Hepatocyte (in vitro differentiated cells): ENCODE measurements around the gene SNCAIP. TPM values are rescaled to one million over a fixed set of nuclear protein-coding genes. Genes with fewer than 3 reads are reported as not detected.

Source experiments
- DNase-seq: peaks from one replicate; pipeline ENCODE4 v3.0.0-alpha.2; 2016; ENCODE audit warnings: low spot score
- H2AFZ ChIP-seq: fragments of 200-600 bp; sonication (generic); 2 replicates; pipeline ENCODE4 v1.6.0; 2016; ENCODE audit warnings: antibody characterized with exemption, mild to moderate bottlenecking
- H3K27ac ChIP-seq: fragments of 200-600 bp; sonication (generic); 2 replicates; pipeline ENCODE4 v1.5.1; 2016; ENCODE audit warnings: mild to moderate bottlenecking
- H3K27me3 ChIP-seq: fragments of 200-600 bp; sonication (generic); 2 replicates; pipeline ENCODE4 v1.6.1; 2016
- H3K36me3 ChIP-seq: fragments of 200-600 bp; sonication (generic); replicated peaks from 2 replicates; pipeline ENCODE4 v1.5.1; 2016; ENCODE audit warnings: low read depth; ENCODE audit not compliant: insufficient read depth
- H3K4me1 ChIP-seq: fragments of 200-600 bp; sonication (generic); 2 replicates; pipeline ENCODE4 v1.5.1; 2016; ENCODE audit warnings: mild to moderate bottlenecking, moderate library complexity; ENCODE audit not compliant: insufficient read depth
- H3K4me2 ChIP-seq: fragments of 200-600 bp; sonication (generic); 2 replicates; pipeline ENCODE4 v1.6.0; 2016
- H3K4me3 ChIP-seq: fragments of 200-600 bp; sonication (generic); 2 replicates; pipeline ENCODE4 v1.5.1; 2016; ENCODE audit warnings: mild to moderate bottlenecking
- H3K79me2 ChIP-seq: fragments of 200-600 bp; sonication (generic); 2 replicates; pipeline ENCODE4 v1.6.0; 2017; ENCODE audit warnings: mild to moderate bottlenecking
- H3K9me2 ChIP-seq: fragments of 200-600 bp; sonication (generic); replicated peaks from 2 replicates; pipeline ENCODE4 v1.6.0; 2017; ENCODE audit warnings: mild to moderate bottlenecking; ENCODE audit not compliant: insufficient read depth
- H3K9me3 ChIP-seq: fragments of 200-600 bp; sonication (generic); 2 replicates; pipeline ENCODE4 v1.5.1; 2016; ENCODE audit warnings: low read depth, mild to moderate bottlenecking
- H4K20me1 ChIP-seq: fragments of 200-600 bp; sonication (generic); 2 replicates; pipeline ENCODE4 v1.6.0; 2016; ENCODE audit warnings: mild to moderate bottlenecking; ENCODE audit not compliant: insufficient read depth, poor library complexity, severe bottlenecking
- EZH2 ChIP-seq: fragments of 200-600 bp; sonication (generic); IDR thresholded peaks from 2 replicates; pipeline ENCODE4 v1.6.1; 2016; ENCODE audit warnings: antibody characterized with exemption, mild to moderate bottlenecking, borderline replicate concordance
- EZH2phosphoT487 ChIP-seq: fragments of 200-600 bp; sonication (generic); IDR thresholded peaks from one replicate; pipeline ENCODE4 v1.6.1; 2018; ENCODE audit warnings: antibody characterized with exemption, mild to moderate bottlenecking, low read depth, moderate library complexity; ENCODE audit not compliant: unreplicated experiment, severe bottlenecking
- WGBS: methylation state at CpG from one replicate; pipeline ENCODE4 v1.1.6; 2016; ENCODE audit warnings: low lambda C conversion rate; ENCODE audit errors: missing lambda C conversion rate; 5-methylcytosine and 5-hydroxymethylcytosine counted together
- polyA plus RNA-seq: library from polyadenylated mRNA; unstranded; fragments of >200 nt; fragmentation: Nextera tagmentation; extraction: Ambion mirVana; gene quantifications from 2 replicates; pipeline ENCODE4 v1.2.1, GENCODE V29; 2016
- total RNA-seq: library from RNA; depleted of rRNA; stranded (reverse); fragments of >200 nt; gene quantifications from 2 replicates; pipeline ENCODE4 v1.2.3, GENCODE V29; 2014
- TF ChIP-seq, protein P1 (sequence below): fragments of 200-600 bp; sonication (generic); IDR thresholded peaks from 2 replicates; pipeline ENCODE4 v1.5.1; 2016; ENCODE audit warnings: antibody characterized with exemption, mild to moderate bottlenecking; ENCODE audit not compliant: poor library complexity

SNCAIP gene
- total and polyA plus RNA-seq, 2 experiments from 2014 or later, result 7.1 to 19.1 TPM

DNA sequence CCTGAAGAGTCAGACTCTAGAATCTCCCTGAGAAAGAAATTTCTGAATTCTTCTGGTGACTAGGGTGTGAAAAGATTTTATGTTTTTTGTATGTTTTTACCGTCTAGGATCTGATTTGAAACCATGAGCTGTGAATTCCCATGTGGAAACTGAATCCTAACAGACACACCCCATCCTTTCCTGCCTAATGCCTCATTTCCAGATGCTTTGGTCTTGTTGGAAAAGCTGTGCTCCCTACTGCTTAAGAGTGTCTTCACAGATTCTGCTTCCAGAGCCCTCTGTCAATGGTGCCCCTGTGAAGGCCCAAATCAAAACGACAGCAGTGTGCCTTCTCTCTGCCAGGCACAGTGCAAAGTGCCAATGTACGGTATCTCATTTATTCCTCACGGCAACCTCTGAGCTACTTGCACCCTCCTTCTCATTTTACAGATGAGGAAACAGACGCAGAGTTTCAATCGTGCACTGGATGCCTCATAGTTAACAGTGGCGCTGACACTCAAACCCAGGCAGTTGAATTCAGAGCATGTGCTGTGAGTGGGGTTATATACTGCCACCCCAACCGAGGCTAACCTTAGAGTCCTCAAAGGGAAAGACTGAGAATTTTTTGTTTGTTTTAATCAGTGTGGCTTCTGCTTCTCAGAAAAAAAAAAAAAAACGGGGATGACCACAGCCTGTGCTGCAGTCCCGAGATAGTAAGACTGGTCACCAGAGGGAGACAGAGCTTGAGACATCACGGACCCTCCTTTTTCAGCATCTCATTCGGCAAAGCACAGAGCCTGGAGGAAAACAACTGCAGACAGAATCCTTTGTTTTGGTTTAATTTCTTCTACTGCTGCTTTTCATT is 188.4 kb downstream of the SNCAIP start:
- no peaks in the 10 kb centered on the region for H3K79me2 ChIP-seq
- 51% methylated on average over 12 of the region's 12 CpGs for WGBS

GRCh38 chr5:122501089-122501435 is 189.0 kb downstream of the SNCAIP start:
- H3K9me3 ChIP-seq, result no peaks in the 10 kb centered on the region
- TF ChIP-seq, protein P1, sequence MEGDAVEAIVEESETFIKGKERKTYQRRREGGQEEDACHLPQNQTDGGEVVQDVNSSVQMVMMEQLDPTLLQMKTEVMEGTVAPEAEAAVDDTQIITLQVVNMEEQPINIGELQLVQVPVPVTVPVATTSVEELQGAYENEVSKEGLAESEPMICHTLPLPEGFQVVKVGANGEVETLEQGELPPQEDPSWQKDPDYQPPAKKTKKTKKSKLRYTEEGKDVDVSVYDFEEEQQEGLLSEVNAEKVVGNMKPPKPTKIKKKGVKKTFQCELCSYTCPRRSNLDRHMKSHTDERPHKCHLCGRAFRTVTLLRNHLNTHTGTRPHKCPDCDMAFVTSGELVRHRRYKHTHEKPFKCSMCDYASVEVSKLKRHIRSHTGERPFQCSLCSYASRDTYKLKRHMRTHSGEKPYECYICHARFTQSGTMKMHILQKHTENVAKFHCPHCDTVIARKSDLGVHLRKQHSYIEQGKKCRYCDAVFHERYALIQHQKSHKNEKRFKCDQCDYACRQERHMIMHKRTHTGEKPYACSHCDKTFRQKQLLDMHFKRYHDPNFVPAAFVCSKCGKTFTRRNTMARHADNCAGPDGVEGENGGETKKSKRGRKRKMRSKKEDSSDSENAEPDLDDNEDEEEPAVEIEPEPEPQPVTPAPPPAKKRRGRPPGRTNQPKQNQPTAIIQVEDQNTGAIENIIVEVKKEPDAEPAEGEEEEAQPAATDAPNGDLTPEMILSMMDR, result no peak
- no peak for TF ChIP-seq EZH2phosphoT487
- no peak for TF ChIP-seq EZH2
- no peaks in the 10 kb centered on the region for H4K20me1 ChIP-seq
- H3K4me1 ChIP-seq, result peaks cover 9% of the 10 kb centered on the region
- H2AFZ ChIP-seq, result no peak overlapping the region
- no peaks in the 10 kb centered on the region for H3K9me2 ChIP-seq
- no peaks in the 10 kb centered on the region for H3K36me3 ChIP-seq
- DNase-seq, result peak; percentile 38
- H3K4me3 ChIP-seq, result no peak overlapping the region
- 25% methylated on average over 2 of the region's 2 CpGs for WGBS
- H3K4me2 ChIP-seq, result peak overlapping the region; percentile 58
- no peaks in the 10 kb centered on the region for H3K27me3 ChIP-seq
- peak overlapping the region; percentile 38 for H3K27ac ChIP-seq
- no peaks in the 10 kb centered on the region for H3K79me2 ChIP-seq

More for the DNA sequence above, 188.4 kb downstream of the SNCAIP start:
- Histone ChIP-seq H3K4me3 (no peak overlapping the region), H3K27me3 (no peaks in the 10 kb centered on the region), H4K20me1 (no peaks in the 10 kb centered on the region), H3K27ac (peak overlapping the region; percentile 38), H3K9me2 (no peaks in the 10 kb centered on the region), H3K4me2 (peak overlapping the region; percentile 58), H3K36me3 (no peaks in the 10 kb centered on the region), H3K9me3 (no peaks in the 10 kb centered on the region), H2AFZ (no peak overlapping the region), H3K4me1 (peaks cover 3% of the 10 kb centered on the region)
- DNase-seq, result peak; percentile 80
- TF ChIP-seq EZH2, result no peak
- no peak for TF ChIP-seq EZH2phosphoT487
- TF ChIP-seq, protein P1, result peak; percentile 72

GRCh38 chr5:122507045-122507444 is 195.0 kb downstream of the SNCAIP start:
- Histone ChIP-seq H3K27me3 (no peaks in the 10 kb centered on the region), H2AFZ (no peak overlapping the region), H3K36me3 (no peaks in the 10 kb centered on the region), H3K9me3 (no peaks in the 10 kb centered on the region), H3K4me2 (no peak overlapping the region), H3K4me3 (no peak overlapping the region), H3K79me2 (no peaks in the 10 kb centered on the region), H4K20me1 (no peaks in the 10 kb centered on the region), H3K4me1 (peaks cover 17% of the 10 kb centered on the region), H3K27ac (no peak overlapping the region), H3K9me2 (no peaks in the 10 kb centered on the region)
- TF ChIP-seq EZH2phosphoT487, result no peak
- TF ChIP-seq EZH2, result no peak
- TF ChIP-seq, protein P1, result no peak
- no peak for DNase-seq
- 39% methylated on average over 1 of the region's 1 CpG for WGBS
